GM23338 (cell line): ENCODE data around the gene ACHE.

ENCODE experiments used
- EZH2 ChIP-seq: fragments of 200-600 bp; sonication (generic); IDR thresholded peaks from one replicate; pipeline ENCODE4 v1.8.0; 2017; ENCODE audit warnings: antibody characterized with exemption, mild to moderate bottlenecking, low read depth; ENCODE audit not compliant: unreplicated experiment
- EZH2phosphoT487 ChIP-seq: fragments of 200-600 bp; sonication (generic); IDR thresholded peaks from one replicate; pipeline ENCODE4 v1.8.1; 2018; ENCODE audit warnings: antibody characterized with exemption; ENCODE audit not compliant: unreplicated experiment
- TF ChIP-seq, protein P1 (sequence below), 2 experiments: fragments of 200-600 bp in 1 of 2; sonication (generic) in 1 of 2; conservative IDR thresholded peaks; 2 replicates each; pipeline versions ENCODE4 v1.5.1 to v1.6.1; 2016 to 2017; ENCODE audit warnings: antibody characterized with exemption in 2 of 2, low read depth in 2 of 2, mild to moderate bottlenecking in 2 of 2, moderate library complexity in 1 of 2

DNA sequence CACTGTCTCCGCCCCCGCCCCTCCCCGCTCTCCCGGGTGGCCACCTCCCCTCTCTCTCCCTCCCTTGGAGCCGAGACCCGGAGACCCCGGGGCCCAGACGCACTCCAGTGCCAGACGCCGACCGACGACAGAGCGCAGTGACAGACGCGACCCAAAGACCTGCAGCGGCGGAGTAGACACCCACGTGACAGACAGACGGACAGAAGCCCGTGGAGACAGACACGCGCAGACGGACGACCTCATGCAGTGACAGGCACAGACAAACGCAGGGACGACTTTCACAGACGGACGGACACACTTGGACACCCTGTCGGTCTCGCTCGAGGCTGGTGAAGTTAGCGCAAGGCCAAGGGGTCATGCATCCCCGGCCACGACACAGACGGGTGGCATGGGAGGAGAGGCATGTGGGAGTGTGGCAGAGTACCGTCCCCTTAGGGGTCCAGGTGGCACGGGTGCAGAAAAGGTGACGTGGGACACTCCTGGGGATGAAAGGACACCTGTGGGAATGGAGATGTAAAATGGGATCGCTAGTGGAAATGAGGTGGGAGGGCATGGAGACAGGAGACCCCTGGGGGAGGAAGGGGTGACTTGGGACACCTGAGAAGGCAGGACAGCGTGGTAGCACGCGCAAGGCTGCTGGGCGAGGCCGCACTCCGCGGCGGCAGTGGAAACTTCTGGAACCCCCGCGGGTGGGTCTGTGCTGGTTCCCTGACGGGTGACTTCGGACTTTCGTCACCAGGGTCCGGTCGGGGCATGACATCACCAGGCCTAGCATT lies 456 bp upstream of the ACHE start:
- TF ChIP-seq, protein P1, sequence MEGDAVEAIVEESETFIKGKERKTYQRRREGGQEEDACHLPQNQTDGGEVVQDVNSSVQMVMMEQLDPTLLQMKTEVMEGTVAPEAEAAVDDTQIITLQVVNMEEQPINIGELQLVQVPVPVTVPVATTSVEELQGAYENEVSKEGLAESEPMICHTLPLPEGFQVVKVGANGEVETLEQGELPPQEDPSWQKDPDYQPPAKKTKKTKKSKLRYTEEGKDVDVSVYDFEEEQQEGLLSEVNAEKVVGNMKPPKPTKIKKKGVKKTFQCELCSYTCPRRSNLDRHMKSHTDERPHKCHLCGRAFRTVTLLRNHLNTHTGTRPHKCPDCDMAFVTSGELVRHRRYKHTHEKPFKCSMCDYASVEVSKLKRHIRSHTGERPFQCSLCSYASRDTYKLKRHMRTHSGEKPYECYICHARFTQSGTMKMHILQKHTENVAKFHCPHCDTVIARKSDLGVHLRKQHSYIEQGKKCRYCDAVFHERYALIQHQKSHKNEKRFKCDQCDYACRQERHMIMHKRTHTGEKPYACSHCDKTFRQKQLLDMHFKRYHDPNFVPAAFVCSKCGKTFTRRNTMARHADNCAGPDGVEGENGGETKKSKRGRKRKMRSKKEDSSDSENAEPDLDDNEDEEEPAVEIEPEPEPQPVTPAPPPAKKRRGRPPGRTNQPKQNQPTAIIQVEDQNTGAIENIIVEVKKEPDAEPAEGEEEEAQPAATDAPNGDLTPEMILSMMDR (conservative IDR thresholded peaks at IDR 0.05; ENCODE audit: low read depth in 2 of 2), result no peak
- peak; percentile 86 for TF ChIP-seq EZH2
- no peak for TF ChIP-seq EZH2phosphoT487
